GM10847 (cell line): ENCODE measurements around the gene ANK3.

ENCODE experiments used
- POLR2A ChIP-seq: IDR thresholded peaks from 2 replicates; pipeline ENCODE4 v1.6.1; 2011; ENCODE audit not compliant: insufficient read length; ENCODE audit errors: extremely low read depth

The ANK3 gene

GRCh38 chr10:60295028-60295937, 94.4 kb downstream of the ANK3 start:
- no peak for TF ChIP-seq POLR2A

DNA sequence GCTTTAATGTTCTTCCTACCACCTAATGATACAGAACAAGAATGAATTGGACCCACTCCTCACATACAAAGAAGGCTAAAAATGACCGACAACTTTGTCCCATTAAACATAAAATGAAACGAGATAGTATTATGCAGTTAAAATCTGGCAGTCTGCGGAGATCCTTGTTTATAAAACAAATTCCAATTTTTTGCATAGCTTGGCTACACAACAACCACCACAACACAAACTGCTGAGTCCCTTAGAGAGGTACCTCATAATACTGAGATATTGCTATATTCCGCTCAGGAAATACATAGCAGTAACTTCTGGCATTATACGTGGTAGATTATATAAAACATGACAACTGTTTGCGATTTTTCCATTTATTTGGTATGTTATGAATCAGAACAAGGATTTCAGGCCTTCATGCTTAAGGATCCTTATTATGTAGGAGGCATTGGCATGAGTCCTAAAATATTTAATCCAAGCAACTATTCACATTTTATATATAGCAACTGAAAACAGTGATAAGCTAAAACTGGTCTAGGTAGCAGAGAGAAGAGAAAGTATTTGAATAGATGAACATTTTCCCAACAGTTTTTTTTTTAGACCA, 96.0 kb downstream of the ANK3 start:
- no peak for TF ChIP-seq POLR2A

DNA sequence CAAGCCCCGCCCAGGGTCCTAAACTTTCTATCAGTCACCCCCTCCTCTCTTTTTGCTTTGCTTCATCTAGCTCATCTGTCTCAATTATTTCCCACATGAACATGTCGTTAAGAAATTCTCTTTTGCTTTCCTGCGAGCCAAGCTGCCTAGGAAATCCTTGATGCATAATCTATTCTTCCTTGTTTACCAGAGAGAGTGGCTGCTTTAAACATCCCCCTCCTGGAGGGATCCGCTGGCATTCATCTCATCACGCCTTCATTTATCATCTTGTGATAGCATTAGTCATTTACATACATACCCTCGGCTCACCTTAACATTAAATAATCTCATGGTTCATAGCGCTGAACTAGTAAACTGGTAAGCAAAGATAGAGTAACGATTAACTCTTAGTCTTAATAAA, 96.7 kb downstream of the ANK3 start:
- TF ChIP-seq POLR2A, result no peak

GRCh38 chr10:60291344-60291930, 98.2 kb downstream of the ANK3 start:
- no peak for TF ChIP-seq POLR2A

DNA sequence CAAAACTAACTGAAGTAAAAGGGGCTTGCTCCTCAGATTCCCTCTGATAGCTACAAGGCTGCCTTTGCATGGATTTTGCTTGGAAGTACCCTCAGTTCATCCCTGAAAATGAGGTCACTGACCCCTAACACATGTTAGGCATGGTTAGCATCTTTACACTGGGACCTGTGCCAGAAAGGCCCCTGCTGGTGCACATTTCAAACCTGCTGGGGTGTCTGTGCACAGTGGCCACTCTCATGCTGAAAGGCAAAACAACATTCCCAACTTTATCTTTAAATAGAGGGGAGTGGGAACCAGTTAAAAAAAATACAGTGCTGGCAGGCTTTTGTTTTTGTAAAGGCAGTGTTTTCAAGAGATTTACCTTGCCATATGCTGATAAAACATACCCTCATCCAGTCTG, 99.1 kb downstream of the ANK3 start:
- TF ChIP-seq POLR2A, result no peak

DNA sequence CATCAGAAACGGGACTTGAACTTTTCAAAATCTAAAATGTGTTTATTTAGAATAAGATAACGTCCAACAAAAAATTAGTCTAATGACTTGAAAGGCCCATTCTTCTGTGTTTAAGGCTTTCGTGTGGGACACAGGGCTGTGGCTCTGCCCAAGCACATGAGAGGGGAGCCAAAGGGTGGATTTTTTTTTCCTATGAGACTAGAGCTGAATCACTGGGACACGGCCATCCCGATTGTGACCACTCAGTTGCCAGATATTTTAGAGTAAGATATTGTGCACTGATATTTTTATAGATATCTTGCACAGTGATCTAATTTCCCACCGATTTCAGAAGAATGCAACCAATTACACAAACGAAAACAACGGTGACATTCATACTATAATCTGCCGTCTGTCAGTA, 99.9 kb downstream of the ANK3 start:
- TF ChIP-seq POLR2A, result no peak

DNA sequence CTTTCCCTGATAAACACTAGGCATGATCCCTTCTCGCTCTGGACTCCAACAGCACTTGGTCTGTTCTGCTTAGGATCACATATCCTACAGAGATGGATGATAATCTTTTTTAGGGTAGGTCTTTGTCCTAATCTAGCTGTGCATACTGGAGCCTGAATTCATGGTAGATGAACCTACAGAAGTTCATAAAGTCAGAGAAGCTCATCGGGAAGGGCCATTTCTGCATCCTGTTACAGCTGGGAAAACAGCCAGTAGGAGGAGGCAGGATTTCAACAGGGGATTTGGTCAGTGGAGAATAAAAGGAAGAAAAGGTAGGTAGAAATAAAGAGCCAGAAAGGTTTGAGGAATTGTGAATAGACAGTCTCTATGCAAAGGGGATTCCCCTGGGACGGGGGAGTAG, 101.4 kb downstream of the ANK3 start:
- TF ChIP-seq POLR2A, result no peak

DNA sequence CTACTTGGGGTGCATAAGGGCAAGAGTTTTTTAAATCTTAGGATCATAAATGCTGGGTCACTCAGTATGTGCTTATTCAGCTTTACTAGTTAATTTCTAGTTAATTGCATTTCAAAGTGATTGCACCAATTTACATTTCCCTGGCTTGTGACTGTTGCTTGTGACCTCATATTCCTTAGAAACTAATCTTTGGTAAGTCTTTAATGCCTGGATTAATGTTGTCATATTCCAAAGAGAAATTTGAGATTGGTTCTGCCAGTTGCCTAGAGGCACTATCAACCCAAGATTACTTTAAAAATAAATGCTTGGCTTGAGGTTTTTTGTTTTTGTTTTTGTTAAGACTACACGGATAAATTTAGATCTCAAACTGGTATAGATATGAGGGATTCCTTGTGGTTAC, 103.1 kb downstream of the ANK3 start:
- no peak for TF ChIP-seq POLR2A

- TF ChIP-seq POLR2A, result no peak
Observed at GRCh38 chr10:60283397-60283796, 106.3 kb downstream of the ANK3 start.

DNA sequence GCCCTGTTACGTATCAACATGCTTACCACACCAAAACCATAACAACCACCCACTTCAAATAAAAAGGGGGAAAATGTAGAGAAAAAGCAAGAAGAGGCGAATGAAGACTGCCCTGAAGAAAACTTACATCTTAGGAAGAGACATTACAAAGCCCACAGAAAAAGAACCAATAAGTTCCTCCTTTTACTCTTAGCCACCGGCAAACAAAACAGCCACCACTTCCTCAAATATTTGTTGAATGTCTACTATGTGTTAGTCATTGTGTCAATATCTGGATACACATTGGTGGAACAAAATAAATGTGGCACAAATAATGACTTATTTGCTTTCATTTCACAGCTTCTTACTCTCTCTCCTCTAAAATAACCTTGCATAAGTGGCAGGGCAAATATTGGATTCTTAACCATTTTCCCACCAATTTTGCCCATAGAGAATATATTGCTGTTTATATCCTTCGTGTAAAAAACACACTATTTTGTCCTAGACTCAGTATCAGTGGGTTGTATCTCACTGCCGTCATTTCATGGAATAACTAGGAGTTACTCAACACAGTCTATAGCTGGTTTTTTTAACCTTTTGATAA, 106.8 kb downstream of the ANK3 start:
- no peak for TF ChIP-seq POLR2A

- no peak for TF ChIP-seq POLR2A
Observed at GRCh38 chr10:60281792-60282353, 107.8 kb downstream of the ANK3 start.

DNA sequence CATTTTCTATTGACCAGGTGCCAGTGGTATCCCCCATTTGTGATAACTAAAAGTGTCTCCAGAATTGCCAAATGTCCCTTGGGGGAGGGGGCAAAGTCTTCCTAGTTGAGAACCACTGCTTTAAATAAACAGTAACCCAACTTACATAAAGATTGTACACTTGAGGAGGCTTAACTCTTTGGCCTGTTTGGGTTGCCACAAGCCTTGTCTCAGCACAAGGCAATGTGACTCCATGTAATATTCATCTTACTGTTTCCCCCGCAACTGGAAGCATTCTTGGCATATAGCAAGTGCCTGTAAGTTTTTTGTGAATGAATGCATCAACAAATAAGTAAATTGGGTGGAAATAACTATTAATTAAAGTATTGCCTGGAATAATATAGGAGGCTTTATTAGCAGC, 108.3 kb downstream of the ANK3 start:
- TF ChIP-seq POLR2A, result no peak

GRCh38 chr10:60280475-60280874, 109.2 kb downstream of the ANK3 start:
- TF ChIP-seq POLR2A, result no peak

DNA sequence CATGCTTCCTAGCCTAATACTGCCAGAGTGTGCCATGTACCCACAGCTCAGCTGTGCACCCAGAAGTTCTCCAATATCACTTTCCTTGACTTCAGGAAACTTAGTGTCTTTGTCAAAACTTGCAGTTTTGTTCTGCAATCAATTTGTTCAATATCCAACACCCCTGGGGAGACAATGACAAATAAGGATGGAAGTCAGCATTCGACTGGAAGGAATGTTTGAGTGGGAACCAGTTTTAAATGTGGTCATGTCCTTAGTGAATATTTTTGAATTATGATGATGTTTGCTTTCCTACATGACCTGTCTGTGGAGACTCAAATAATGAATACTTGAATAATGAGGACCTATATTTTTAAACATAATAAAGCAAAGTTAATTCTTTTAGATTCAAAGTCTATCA, 112.0 kb downstream of the ANK3 start:
- TF ChIP-seq POLR2A, result no peak

DNA sequence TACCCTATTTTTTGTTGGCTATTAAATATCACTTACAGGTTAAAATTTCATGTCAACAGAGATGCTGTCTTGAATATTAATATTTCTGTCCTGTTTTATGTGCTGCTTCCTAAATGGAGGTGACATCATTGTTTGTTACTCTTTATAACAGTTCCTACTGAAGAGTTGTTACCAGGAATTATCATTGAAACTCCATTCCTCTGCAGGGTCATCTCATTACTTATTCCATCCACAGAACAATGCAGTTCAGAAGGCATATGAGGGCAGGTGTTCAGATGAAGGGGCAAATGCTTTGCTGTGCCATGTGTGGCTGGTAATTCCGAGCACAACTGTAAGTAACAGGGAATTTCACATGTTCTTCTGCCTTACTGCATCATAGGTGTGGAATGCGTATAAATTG, 113.4 kb downstream of the ANK3 start:
- no peak for TF ChIP-seq POLR2A
